K562 (cell line): ENCODE measurements around the gene CTTNBP2NL. TPM values are rescaled to one million over a fixed set of nuclear protein-coding genes. Genes with fewer than 3 reads are reported as not detected.

Source experiments
- ATAC-seq: fragments of 200-7000 bp; cut with Tn5 transposase; 3 replicates; pipeline ENCODE4 v1.9.1; 2020; ENCODE audit warnings: moderate library complexity
- BruUV-seq: library from RNA; stranded (reverse); fragments of 400-500 nt; replicated peaks from 2 replicates; lab custom pipeline; 2021; lab: Mats Ljungman, UMichigan
- CTCF ChIA-PET: fragments of 300-600 bp; formaldehyde crosslinking; extraction: SDS; loops from one replicate; lab custom pipeline; 2021; ENCODE audit warnings: low intra/inter-chr PET ratio; lab: Yijun Ruan, JAX
- POLR2A ChIA-PET: fragments of 300-600, 350-650 bp; sonication (Branson Sonifier 250); formaldehyde crosslinking; extraction: SDS; loops from one replicate; lab custom pipeline; 2021; ENCODE audit warnings: antibody characterized with exemption, inconsistent platforms; lab: Yijun Ruan, JAX
- DNase-seq, 4 experiments: peaks; one replicate each; pipeline versions ENCODE4 v3.0.0 to v3.0.0-alpha.2; 2011 to 2018; ENCODE audit warnings: low spot score in 3 of 4, mixed read lengths in 3 of 4; ENCODE audit errors: extremely low read depth in 1 of 4
- FAIRE-seq: peaks from 2 replicates; lab custom pipeline; 2011; peaks lifted over from hg19 to GRCh38; lab: Jason Lieb, UNC
- H2AFZ ChIP-seq: 2 replicates; pipeline ENCODE4 v1.6.0; 2011; ENCODE audit warnings: low read depth, low read length, control low read depth, inconsistent platforms
- H3K27ac ChIP-seq: fragments of 200-600 bp; 3 replicates; pipeline ENCODE4 v1.8.0; 2011; ENCODE audit warnings: low read depth, mild to moderate bottlenecking, control low read depth, inconsistent platforms, low read length, moderate library complexity, mixed read lengths; ENCODE audit errors: extremely low read depth
- H3K27me3 ChIP-seq, 2 experiments: fragments of 300-600 bp in 1 of 2; 2 replicates in 1 of 2; 3 replicates in 1 of 2; pipeline versions ENCODE4 v1.6.0 to v1.8.0; 2011; ENCODE audit warnings: inconsistent platforms in 2 of 2, low read length in 2 of 2, mild to moderate bottlenecking in 1 of 2, mixed read lengths in 1 of 2, moderate library complexity in 1 of 2; ENCODE audit not compliant: control insufficient read depth in 2 of 2, insufficient read depth in 2 of 2
- H3K36me3 ChIP-seq: fragments of 300-600 bp; 3 replicates; pipeline ENCODE4 v1.8.0; 2011; ENCODE audit warnings: mild to moderate bottlenecking, low read length, inconsistent platforms; ENCODE audit not compliant: control insufficient read depth, insufficient read depth
- H3K4me1 ChIP-seq, 2 experiments: fragments of 200-600 bp in 1 of 2; replicated peaks in 1 of 2; 2 replicates in 1 of 2; 3 replicates in 1 of 2; pipeline versions ENCODE4 v1.5.1 to v1.8.0; 2011; ENCODE audit warnings: inconsistent platforms in 2 of 2, low read length in 2 of 2, mild to moderate bottlenecking in 1 of 2, mixed read lengths in 1 of 2, moderate library complexity in 1 of 2; ENCODE audit not compliant: control insufficient read depth in 2 of 2, insufficient read depth in 2 of 2
- H3K4me2 ChIP-seq: 2 replicates; pipeline ENCODE4 v1.6.1; 2011; ENCODE audit warnings: low read length, control low read depth, inconsistent platforms, mixed read lengths; ENCODE audit not compliant: insufficient read depth
- H3K4me3 ChIP-seq: fragments of 200-600 bp; sonication (generic), shearing (Covaris generic); 2 replicates; pipeline ENCODE4 v1.5.1; 2016; ENCODE audit warnings: control low read depth, inconsistent platforms
- H3K79me2 ChIP-seq: fragments of 200-600 bp; 3 replicates; pipeline ENCODE4 v1.8.0; 2011; ENCODE audit warnings: low read length, inconsistent platforms; ENCODE audit not compliant: control insufficient read depth, insufficient read depth
- H3K9ac ChIP-seq, 2 experiments: 2 replicates each; pipeline versions ENCODE4 v1.6.0 to v1.6.1; 2011; ENCODE audit warnings: low read depth in 2 of 2, low read length in 2 of 2, control low read depth in 1 of 2, inconsistent platforms in 1 of 2, mild to moderate bottlenecking in 1 of 2, mixed read lengths in 1 of 2; ENCODE audit not compliant: insufficient read depth in 1 of 2
- H3K9me1 ChIP-seq: one replicate; pipeline ENCODE4 v1.6.0; 2011; ENCODE audit warnings: inconsistent platforms, mild to moderate bottlenecking, low read length, moderate library complexity; ENCODE audit not compliant: control insufficient read depth, insufficient read depth
- H3K9me3 ChIP-seq: replicated peaks from 2 replicates; pipeline ENCODE4 v1.5.1; 2011; ENCODE audit warnings: low read depth, low read length, inconsistent platforms; ENCODE audit not compliant: control insufficient read depth, insufficient read depth
- H4K20me1 ChIP-seq: replicated peaks from 2 replicates; pipeline ENCODE4 v1.6.1; 2011; ENCODE audit warnings: low read length, inconsistent platforms, mixed read lengths; ENCODE audit not compliant: control insufficient read depth, insufficient read depth
- CREB3 ChIP-seq: fragments of 450-650 bp; conservative IDR thresholded peaks from 2 replicates; pipeline ENCODE4 v1.6.1; 2016; ENCODE audit warnings: missing genetic modification characterization, low read depth, mild to moderate bottlenecking, missing compliant biosample characterization, moderate library complexity
- HDAC3 ChIP-seq: fragments of 450-650 bp; IDR thresholded peaks from 2 replicates; pipeline ENCODE4 v1.6.1; 2018; ENCODE audit warnings: borderline replicate concordance, mild to moderate bottlenecking, moderate library complexity; ENCODE audit not compliant: partially characterized antibody
- TFE3 ChIP-seq: fragments of 450-650 bp; formaldehyde crosslinking; IDR thresholded peaks from 2 replicates; pipeline ENCODE4 v1.4.0; 2020; ENCODE audit warnings: mild to moderate bottlenecking, mixed read lengths
- ZNF398 ChIP-seq: fragments of 250-450 bp; sonication (Bioruptor Pico); IDR thresholded peaks from 2 replicates; pipeline ENCODE4 v1.8.0; 2021; ENCODE audit warnings: moderate library complexity, mild to moderate bottlenecking, inconsistent platforms
- WGBS: fragments of 100-300 bp; shearing (Covaris generic); methylation state at CpG from one replicate; pipeline ENCODE4 v1.1.6; 2016; ENCODE audit warnings: low coverage, mixed read lengths; ENCODE audit not compliant: insufficient coverage; ENCODE audit errors: missing lambda C conversion rate; 5-methylcytosine and 5-hydroxymethylcytosine counted together
- in situ Hi-C: fragments of 300-500 bp; cut with MboI; formaldehyde crosslinking; loops from 4 replicates; pipeline ENCODE4 v1.15.0; 2018; ENCODE audit warnings: inconsistent platforms, mixed read lengths
- intact Hi-C: fragments of 100-400 bp; cut with micrococcal nuclease; formaldehyde crosslinking; loops from 2 replicates; pipeline ENCODE4 v1.14.2; 2022
- polyA plus RNA-seq, 8 experiments: library from polyadenylated mRNA; depleted of rRNA in 4 of 8; stranded (reverse) in 5 of 8; unstranded in 3 of 8; fragments of >200 nt; fragmentation: Nextera tagmentation in 2 of 8; fragmentation: Illumina TruSeq in 1 of 8; extraction: Ambion mirVana in 2 of 8; extraction: Trizol in 1 of 8; gene quantifications; 2 replicates each; pipeline versions ENCODE4 v1.2.1 to v1.2.3, GENCODE V29; 2011 to 2014; ENCODE audit warnings: inconsistent platforms in 1 of 8, missing spikeins in 1 of 8
- total RNA-seq, 7 experiments: library from RNA; depleted of rRNA in 6 of 7; stranded (reverse); fragments of >200 nt in 6 of 7; fragmentation: Illumina TruSeq in 2 of 7; extraction: Trizol in 2 of 7; gene quantifications; 2 replicates each; pipeline versions ENCODE4 v1.2.1 to v1.2.3, GENCODE V29; 2011 to 2021; ENCODE audit warnings: low replicate concordance in 1 of 7

The CTTNBP2NL gene
- total and polyA plus RNA-seq, 9 of the 15 experiments (the other 6 are each of a cell fraction or from before 2014, with no cell fraction given): 0.27 to 1.4 (median 0.62) TPM

- no peak overlapping the region for H3K27ac ChIP-seq
- H3K4me2 ChIP-seq: no peak overlapping the region
- DNase-seq (no peak), FAIRE-seq (no peak), ATAC-seq (no peak)
- peaks cover 0 to 3% of the 10 kb centered on the region in 2 experiments; a peak in 3 of 5 replicates for H3K27me3 ChIP-seq
- H2AFZ ChIP-seq: no peak overlapping the region
- intact Hi-C loops: no loop called here
- in situ Hi-C loops: no loop called here
- no peak overlapping the region for H3K4me3 ChIP-seq
- H3K9ac ChIP-seq: no peak overlapping the region
- H3K9me1 ChIP-seq: no peaks in the 10 kb centered on the region
- WGBS: 0% methylated on average over 1 of the region's 1 CpG
- no peaks in the 10 kb centered on the region for H3K9me3 ChIP-seq
- no peaks in the 10 kb centered on the region for H4K20me1 ChIP-seq
- no TSS peak for BruUV-seq
- H3K79me2 ChIP-seq: no peaks in the 10 kb centered on the region
- TF ChIP-seq TFE3 (CRISPR knock-in tag) (no peak), ZNF398 (CRISPR knock-in tag) (no peak), CREB3 (tag) (no peak), HDAC3 (no peak)
- no peaks in the 10 kb centered on the region for H3K4me1 ChIP-seq
- CTCF ChIA-PET: no interaction called here
- no peaks in the 10 kb centered on the region for H3K36me3 ChIP-seq
- POLR2A ChIA-PET: no interaction called here
Measured at GRCh38 chr1:112375701-112376100, 20.3 kb upstream of the CTTNBP2NL start.
